ENCODE results near the gene MTCL3.

DNA sequence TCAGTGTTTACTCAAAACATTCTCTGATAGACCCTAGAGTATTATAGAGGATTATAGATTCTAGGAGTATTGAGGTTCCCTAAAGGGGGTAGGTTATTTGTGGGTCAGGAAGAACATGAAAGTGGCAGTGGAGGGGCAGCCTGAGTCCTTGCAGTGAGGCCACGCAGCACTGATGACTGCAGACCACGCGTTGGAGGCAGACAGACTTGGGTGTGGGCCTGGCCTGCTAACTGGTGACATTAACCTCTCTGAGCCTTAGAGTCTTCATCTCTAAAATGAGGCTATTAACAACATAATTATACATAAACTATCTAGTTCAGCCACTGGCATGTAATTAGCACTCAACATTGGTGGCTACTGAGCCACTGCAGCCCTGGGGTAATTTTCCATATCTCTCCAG, 16.1 kb downstream of the MTCL3 start:
- TF ChIP-seq CTCF (IDR thresholded peaks at IDR 0.05; ENCODE audit: poor library complexity, severe bottlenecking) (no peak), SMC3 (conservative IDR thresholded peaks at IDR 0.05; ENCODE audit: poor library complexity) (no peak)
